SH-SY5Y (cell line): ENCODE results near the gene KCNMB3.

Source experiments
- GATA2 ChIP-seq: IDR thresholded peaks from 2 replicates; pipeline ENCODE4 v1.6.1; 2011; ENCODE audit warnings: mild to moderate bottlenecking, low read depth, low read length
- GATA3 ChIP-seq: IDR thresholded peaks from 2 replicates; pipeline ENCODE4 v1.6.1; 2011; ENCODE audit warnings: low read depth, mild to moderate bottlenecking, low read length, moderate library complexity

DNA sequence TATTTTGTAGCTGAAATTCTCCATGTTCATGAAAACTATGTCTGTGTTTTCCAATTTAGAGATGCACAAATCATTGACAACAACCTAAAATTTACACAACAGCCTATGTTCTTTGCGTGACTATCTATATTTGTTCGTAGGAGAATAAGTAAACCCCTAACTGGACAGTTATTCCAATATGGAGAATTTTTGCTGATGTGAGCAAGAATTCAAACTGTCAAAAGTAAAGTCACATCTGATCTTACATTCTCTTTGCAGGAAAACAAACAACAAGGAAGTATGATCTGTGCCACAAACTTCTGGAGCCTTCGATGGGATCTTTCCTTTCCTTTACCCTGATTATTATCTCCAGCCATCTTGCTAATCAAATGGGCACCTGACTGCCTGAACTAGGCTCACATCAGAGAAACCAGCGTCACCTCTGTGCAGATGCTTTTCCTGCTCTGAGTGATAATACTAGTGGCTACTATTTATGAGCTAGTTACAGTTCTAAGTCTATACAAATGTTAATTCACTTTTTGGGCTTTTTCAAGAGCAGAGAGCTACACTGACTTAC, 18.3 kb upstream of the KCNMB3 start:
- no peak for TF ChIP-seq GATA2
- no peak for TF ChIP-seq GATA3
